ENCODE measurements around the gene MAGI1.

The MAGI1 gene

DNA sequence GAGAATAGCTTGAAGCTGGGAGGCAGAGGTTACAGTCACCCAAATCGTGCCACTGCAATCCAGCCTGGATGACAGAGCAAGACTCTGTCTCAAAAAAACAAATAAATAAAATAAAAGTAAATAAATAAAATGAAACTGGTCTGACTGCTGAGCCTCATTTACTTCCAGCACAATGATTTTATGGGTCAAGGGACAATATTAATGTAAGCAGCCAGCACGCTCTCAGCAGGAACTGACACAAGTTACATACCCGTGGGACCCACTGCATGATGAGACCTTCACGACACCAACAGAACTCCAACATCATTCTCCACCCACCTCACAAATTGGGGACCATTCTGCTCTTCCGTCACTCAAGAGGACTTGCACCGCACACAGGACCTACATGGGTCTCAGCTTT is 230.3 kb downstream of the MAGI1 start:
- peak overlapping the region; percentile 83 for H3K27ac ChIP-seq
- TF ChIP-seq, protein P1, sequence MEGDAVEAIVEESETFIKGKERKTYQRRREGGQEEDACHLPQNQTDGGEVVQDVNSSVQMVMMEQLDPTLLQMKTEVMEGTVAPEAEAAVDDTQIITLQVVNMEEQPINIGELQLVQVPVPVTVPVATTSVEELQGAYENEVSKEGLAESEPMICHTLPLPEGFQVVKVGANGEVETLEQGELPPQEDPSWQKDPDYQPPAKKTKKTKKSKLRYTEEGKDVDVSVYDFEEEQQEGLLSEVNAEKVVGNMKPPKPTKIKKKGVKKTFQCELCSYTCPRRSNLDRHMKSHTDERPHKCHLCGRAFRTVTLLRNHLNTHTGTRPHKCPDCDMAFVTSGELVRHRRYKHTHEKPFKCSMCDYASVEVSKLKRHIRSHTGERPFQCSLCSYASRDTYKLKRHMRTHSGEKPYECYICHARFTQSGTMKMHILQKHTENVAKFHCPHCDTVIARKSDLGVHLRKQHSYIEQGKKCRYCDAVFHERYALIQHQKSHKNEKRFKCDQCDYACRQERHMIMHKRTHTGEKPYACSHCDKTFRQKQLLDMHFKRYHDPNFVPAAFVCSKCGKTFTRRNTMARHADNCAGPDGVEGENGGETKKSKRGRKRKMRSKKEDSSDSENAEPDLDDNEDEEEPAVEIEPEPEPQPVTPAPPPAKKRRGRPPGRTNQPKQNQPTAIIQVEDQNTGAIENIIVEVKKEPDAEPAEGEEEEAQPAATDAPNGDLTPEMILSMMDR (conservative IDR thresholded peaks at IDR 0.05), result no peak
- no peak for TF ChIP-seq ZFX (IDR thresholded peaks at IDR 0.05)

DNA sequence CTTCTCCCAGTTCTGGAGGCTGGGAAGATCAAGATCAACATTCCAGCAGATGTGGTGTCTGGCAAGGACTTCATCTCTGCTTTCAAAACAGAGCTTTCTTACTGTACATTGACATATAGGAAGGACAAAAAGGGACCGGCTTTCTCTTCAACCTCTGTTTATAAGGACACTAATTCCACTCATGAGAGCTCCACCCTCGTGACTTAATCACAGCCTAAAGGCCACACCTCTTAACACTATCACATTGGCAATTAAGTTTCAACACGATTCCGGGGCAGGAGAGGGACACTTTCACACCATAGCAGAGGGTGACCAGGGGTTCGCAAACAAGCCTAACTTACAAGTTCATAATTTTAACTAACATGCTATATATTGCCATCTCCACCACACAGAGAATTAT is 231.5 kb downstream of the MAGI1 start:
- TF ChIP-seq, protein P1 (conservative IDR thresholded peaks at IDR 0.05), result no peak
- TF ChIP-seq ZFX (IDR thresholded peaks at IDR 0.05), result no peak
- H3K27ac ChIP-seq, result peak overlapping the region; percentile 83; the same call in 1 of the 2 replicates

DNA sequence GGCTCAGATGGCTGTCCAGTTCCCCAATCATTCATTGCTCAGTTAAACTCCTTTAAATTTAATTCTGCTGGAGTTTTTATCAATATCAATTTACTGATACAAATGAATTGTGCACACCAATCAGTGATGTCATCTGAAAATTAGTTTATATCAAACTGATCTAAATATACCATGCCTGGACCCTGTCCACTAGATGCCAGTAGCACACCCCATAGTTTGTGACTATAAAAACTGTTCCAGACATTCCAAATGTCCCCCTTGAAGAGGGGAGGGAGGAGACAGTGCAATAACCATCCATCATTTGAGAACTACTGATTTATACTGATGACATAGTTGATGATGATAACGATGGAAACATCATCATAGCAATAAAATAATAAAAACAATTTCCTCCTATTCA is 232.1 kb downstream of the MAGI1 start:
- TF ChIP-seq ZFX (IDR thresholded peaks at IDR 0.05), result no peak
- TF ChIP-seq, protein P1 (conservative IDR thresholded peaks at IDR 0.05), result no peak

DNA sequence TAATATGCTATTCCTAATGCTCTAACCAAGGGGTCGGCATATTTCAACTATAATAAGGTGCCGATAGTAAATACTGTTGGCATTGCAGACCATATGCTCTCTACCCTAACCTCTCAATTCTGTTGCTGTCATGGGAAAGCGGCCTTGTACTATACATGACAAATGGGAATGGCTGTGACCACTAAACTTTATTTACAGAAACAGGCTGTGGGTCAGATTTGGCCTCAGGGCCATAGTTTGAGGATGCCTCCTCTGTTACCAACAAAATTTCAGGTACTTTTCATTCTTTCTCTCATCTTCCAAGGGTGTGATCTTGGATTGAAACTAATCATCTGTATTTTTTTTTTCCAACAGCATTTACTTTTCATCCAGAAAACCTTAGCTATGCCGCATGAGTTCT is 242.0 kb downstream of the MAGI1 start:
- H3K27ac ChIP-seq, result no peak overlapping the region
- no peak for TF ChIP-seq ZFX (IDR thresholded peaks at IDR 0.05)
- TF ChIP-seq, protein P1 (conservative IDR thresholded peaks at IDR 0.05), result no peak

More for the DNA sequence above, 232.1 kb downstream of the MAGI1 start:
- no peak overlapping the region for H3K27ac ChIP-seq

DNA sequence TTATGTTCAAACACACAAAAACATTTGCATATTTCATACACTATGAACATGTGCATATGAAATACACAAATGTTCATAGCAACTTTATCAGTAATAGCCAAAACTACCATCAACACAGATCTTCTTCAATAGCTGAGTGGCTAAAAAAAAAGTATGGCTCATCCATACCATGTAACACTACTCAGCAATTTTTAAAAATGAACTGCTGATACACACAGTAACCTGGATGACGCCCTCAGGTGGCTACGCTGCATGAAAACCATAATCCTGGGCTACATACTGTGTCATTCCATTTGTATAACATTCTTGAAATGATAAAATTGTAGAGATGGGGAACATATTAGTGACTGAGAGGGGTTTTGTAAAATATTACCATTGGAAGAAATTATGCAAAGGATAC is 243.6 kb downstream of the MAGI1 start:
- no peak overlapping the region for H3K27ac ChIP-seq
- no peak for TF ChIP-seq ZFX (IDR thresholded peaks at IDR 0.05)
- TF ChIP-seq, protein P1 (conservative IDR thresholded peaks at IDR 0.05), result no peak

DNA sequence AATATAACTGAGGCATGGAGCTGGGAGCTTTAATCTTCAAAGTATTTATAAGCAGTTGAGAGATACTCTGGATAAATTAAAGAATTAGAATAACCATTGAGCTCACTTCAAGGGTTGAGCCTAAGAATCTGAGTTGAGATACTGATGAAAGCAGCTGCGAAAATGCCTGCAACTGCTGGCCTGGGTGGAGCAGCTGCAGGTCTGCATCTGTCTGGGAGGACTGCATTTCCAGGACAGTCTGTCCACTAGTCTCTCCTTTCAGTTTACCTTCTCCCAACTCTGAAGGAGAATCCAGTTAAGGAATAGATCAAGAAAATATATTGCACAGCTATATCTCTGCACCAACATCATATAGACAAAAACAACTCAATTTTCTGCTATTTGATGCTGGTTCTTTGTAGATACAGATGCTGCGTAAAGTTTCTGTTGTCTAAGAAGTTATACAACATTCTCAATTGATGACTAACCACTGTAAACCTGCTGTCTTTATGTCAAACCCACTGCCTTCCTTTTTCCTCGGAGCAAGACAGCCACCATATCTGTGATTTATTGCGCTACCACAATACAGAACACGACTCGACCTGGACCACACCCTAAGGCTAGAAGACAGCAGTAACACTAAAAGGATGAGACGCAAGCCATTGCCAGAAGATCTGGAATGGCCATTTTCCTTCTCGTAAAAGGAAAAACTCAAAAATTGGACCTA is 245.1 kb downstream of the MAGI1 start:
- no peak overlapping the region for H3K27ac ChIP-seq
- TF ChIP-seq, protein P1 (conservative IDR thresholded peaks at IDR 0.05), result no peak
- no peak for TF ChIP-seq ZFX (IDR thresholded peaks at IDR 0.05)

DNA sequence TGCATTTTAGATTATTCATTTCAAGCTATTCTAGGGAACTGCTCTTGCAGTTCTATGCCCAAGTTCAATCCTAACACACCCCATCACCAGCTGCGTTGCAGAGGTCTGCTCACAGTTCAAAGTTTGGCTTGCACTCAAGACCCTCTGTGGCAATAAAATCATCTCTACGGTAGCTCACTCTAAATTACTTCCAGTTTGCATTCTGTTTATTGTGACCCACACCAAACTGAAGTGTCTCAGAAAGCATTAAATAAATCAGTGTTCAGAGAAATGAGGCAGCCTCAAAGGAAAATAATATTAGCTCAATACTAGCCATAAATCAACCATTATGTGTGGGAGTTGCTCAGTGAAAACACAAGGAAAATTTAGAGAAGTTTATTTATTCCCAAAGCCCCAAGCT is 250.3 kb downstream of the MAGI1 start:
- no peak overlapping the region for H3K27ac ChIP-seq
- TF ChIP-seq, protein P1 (conservative IDR thresholded peaks at IDR 0.05), result no peak
- no peak for TF ChIP-seq ZFX (IDR thresholded peaks at IDR 0.05)

All from C4-2B (cell line).